CD8-positive, alpha-beta memory T cell (primary cell): Measurements from ENCODE around the gene OR6B3. TPM values are rescaled to one million over a fixed set of nuclear protein-coding genes. Genes with fewer than 3 reads are reported as not detected.

Experiments used
- CTCF ChIA-PET: fragments of 350-600 bp; sonication (Branson Sonifier 250); formaldehyde crosslinking; loops from one replicate; lab custom pipeline; 2021; ENCODE audit warnings: antibody characterized with exemption; lab: Charles Lee
- POLR2A ChIA-PET: fragments of 350-600 bp; sonication (Branson Sonifier 250); formaldehyde crosslinking; loops from one replicate; lab custom pipeline; 2021; ENCODE audit warnings: antibody characterized with exemption; lab: Charles Lee
- DNase-seq, 5 donors: peaks; one replicate each; pipeline versions ENCODE4 v3.0.0 to v3.0.0-alpha.2; 2020 to 2022; ENCODE audit warnings: mixed read lengths in 1 of 5
- H3K27ac ChIP-seq: one replicate; pipeline ENCODE4 v1.7.0; 2013; ENCODE audit warnings: low read depth, mild to moderate bottlenecking, low read length, moderate library complexity
- H3K27me3 ChIP-seq: 2 replicates; pipeline ENCODE4 v1.7.0; 2013; ENCODE audit warnings: low read length, mild to moderate bottlenecking; ENCODE audit not compliant: insufficient read depth, poor library complexity, severe bottlenecking
- H3K36me3 ChIP-seq: 2 replicates; pipeline ENCODE4 v1.7.0; 2013; ENCODE audit warnings: mild to moderate bottlenecking, low read length, moderate library complexity; ENCODE audit not compliant: insufficient read depth
- H3K4me1 ChIP-seq: 2 replicates; pipeline ENCODE4 v1.7.0; 2013; ENCODE audit warnings: mild to moderate bottlenecking, low read length, moderate library complexity; ENCODE audit not compliant: insufficient read depth
- H3K4me3 ChIP-seq: 2 replicates; pipeline ENCODE4 v1.7.0; 2013; ENCODE audit warnings: mild to moderate bottlenecking, low read length
- H3K9me3 ChIP-seq: 2 replicates; pipeline ENCODE4 v1.7.0; 2013; ENCODE audit warnings: mild to moderate bottlenecking, low read length
- H3K27ac Mint-ChIP-seq, 8 donors: one replicate each; pipeline ENCODE4 v1.8.0; 2020 to 2021; ENCODE audit warnings: mixed read lengths in 8 of 8, mild to moderate bottlenecking in 6 of 8, inconsistent platforms in 3 of 8, moderate library complexity in 3 of 8
- H3K27me3 Mint-ChIP-seq, 2 donors: one replicate each; pipeline ENCODE4 v1.8.0; 2020 to 2021; ENCODE audit warnings: mixed read lengths in 2 of 2, mild to moderate bottlenecking in 1 of 2, moderate library complexity in 1 of 2
- H3K36me3 Mint-ChIP-seq, 3 donors: one replicate each; pipeline ENCODE4 v1.8.0; 2020 to 2021; ENCODE audit warnings: mixed read lengths in 3 of 3, inconsistent platforms in 1 of 3, mild to moderate bottlenecking in 1 of 3
- H3K4me1 Mint-ChIP-seq, 3 donors: one replicate each; pipeline ENCODE4 v1.8.0; 2020 to 2021; ENCODE audit warnings: mixed read lengths in 3 of 3, inconsistent platforms in 1 of 3, mild to moderate bottlenecking in 1 of 3
- H3K4me3 Mint-ChIP-seq, 7 donors: one replicate each; pipeline ENCODE4 v1.8.0; 2020 to 2021; ENCODE audit warnings: mixed read lengths in 7 of 7, mild to moderate bottlenecking in 6 of 7, moderate library complexity in 4 of 7, inconsistent platforms in 2 of 7
- H3K9me3 Mint-ChIP-seq, 5 donors: one replicate each; pipeline ENCODE4 v1.8.0; 2020 to 2022; ENCODE audit warnings: mixed read lengths in 5 of 5, mild to moderate bottlenecking in 3 of 5, moderate library complexity in 2 of 5, inconsistent platforms in 1 of 5
- polyA plus RNA-seq: library from polyadenylated mRNA; unstranded; fragments of 300-500 nt; fragmentation: Illumina TruSeq; gene quantifications from one replicate; pipeline ENCODE4 v1.2.3, GENCODE V29; 2021
- total RNA-seq, 2 experiments: library from RNA; stranded (reverse); gene quantifications; one replicate each; pipeline ENCODE4 v1.2.3, GENCODE V29; 2021

OR6B3 gene
- total and polyA plus RNA-seq, 3 experiments from 2014 or later, result not detected

DNA sequence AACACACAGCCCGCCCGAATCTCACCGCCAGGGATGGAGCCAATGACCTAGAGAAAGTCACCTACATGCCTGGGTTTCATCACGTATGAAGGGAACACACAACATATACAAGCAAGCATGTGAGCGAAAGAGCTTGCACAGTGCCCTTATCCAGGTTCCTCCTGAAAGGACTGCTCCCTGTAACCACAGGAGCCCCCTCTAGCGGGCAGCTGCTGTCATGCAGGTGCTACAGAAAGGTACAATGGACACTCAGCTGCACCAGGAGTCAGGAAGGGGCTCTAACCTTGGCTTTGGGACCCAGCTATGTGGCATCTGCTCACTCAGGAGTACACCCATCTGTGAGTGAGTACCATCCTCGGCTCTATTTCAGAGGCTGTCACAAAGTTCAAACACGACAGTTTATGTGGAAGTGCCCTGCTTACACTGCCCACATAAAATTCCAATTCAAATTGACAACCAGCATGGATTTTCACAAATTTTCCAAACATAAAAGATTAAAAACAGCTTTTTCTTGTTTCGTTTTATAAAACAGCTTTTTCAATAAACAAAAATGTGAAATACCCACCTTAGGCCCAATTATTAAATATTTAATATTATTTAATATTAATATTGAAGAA lies 31.7 kb downstream of the OR6B3 start:
- DNase-seq, result peak; percentile 21 to 72 (median 45)
- H3K4me3 ChIP-seq, result no peak overlapping the region
- H3K9me3 ChIP-seq, result no peaks in the 10 kb centered on the region
- no peak overlapping the region for H3K27ac ChIP-seq
- peaks cover 34% of the 10 kb centered on the region for H3K36me3 ChIP-seq
- no peaks in the 10 kb centered on the region for H3K27me3 ChIP-seq
- Mint-ChIP-seq H3K4me1 (peaks cover 20 to 40% (median 40%) of the 10 kb centered on the region in 3 donors), H3K27me3 (peaks cover 0 to 8% of the 10 kb centered on the region in 2 donors), H3K4me3 (peak overlapping the region in 2 of 7 donors; percentile 23 to 84), H3K27ac (peak overlapping the region in 1 of 8 donors; percentile 79), H3K9me3 (no peaks in the 10 kb centered on the region), H3K36me3 (peaks cover 0 to 54% (median 23%) of the 10 kb centered on the region in 3 donors)
- ChIA-PET POLR2A (interaction anchor here (0.5 kb wide), 1 partner anchor 14 kb away, joined by 4 read pairs; no protein-coding TSS in a partner anchor), CTCF (interaction anchor here (0.9 to 1.3 kb wide), 4 partner anchors 9 to 31 kb away, joined by 3 to 4 read pairs (median 3); no protein-coding TSS in a partner anchor)
- peaks cover 15% of the 10 kb centered on the region for H3K4me1 ChIP-seq

DNA sequence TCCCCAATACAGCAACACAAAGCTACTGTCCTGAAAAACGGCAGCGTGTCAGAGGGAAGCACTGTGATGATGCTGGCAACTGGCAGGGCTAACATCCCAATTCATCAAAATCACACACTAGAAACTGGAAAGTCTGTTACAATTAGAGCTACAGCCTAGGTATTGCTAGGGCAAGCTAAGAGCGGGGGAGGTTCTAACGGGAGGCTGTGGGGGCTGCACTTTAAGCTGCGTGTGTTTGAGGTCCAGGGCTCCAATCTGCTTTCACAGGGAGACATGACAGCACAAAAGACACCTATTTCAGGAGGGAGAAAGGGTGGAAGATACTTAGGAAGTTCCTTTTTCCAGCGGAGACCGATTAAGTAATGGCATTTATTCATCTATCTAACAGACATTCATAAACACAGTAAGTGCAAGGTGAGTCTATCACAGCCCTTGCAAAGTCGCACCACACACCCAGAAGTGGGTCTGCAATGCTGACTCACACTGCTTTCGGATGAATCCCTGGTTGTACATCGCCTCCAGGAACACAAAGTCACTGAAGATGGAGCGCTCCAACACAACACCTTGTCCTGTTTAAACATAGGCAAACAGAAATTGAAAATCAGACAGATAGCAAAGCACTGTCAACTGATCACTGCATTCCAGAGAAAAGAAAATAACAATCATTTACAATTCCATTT lies 35.1 kb downstream of the OR6B3 start:
- Histone ChIP-seq H3K4me1 (peaks cover under 1% of the 10 kb centered on the region), H3K4me3 (no peak overlapping the region), H3K9me3 (no peaks in the 10 kb centered on the region), H3K27ac (no peak overlapping the region), H3K27me3 (no peaks in the 10 kb centered on the region), H3K36me3 (peaks cover 55% of the 10 kb centered on the region)
- Mint-ChIP-seq H3K27me3 (peaks cover 0 to 2% of the 10 kb centered on the region in 2 donors), H3K4me1 (peaks cover 8 to 28% (median 25%) of the 10 kb centered on the region in 3 donors), H3K27ac (no peak overlapping the region), H3K36me3 (peaks cover 0 to 78% (median 28%) of the 10 kb centered on the region in 3 donors), H3K9me3 (no peaks in the 10 kb centered on the region), H3K4me3 (peak overlapping the region in 1 of 7 donors; percentile 24)
- ChIA-PET CTCF (no interaction called here), POLR2A (no interaction called here)
- no peak for DNase-seq

DNA sequence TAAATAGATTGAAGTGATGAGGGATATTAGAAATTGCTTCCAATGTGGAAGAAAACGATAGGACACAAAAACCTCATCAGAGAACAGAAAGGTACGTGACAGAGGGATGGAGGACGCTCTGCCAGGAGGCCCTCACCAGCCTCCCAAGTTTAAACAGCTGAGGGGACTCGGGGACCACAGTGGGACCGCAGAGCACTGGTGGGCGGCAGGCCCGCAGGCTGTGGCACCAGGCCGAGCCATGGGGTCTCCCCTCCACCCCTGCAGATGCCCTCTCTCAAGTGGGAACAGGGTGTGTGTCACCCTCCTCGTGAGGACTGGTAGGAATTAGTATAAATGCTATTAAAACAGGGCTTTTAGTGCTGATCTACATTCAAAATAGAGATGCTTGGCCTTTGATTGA lies 39.0 kb downstream of the OR6B3 start:
- no peak for DNase-seq
- H3K4me3 Mint-ChIP-seq, result no peak overlapping the region
- no peak overlapping the region for H3K4me3 ChIP-seq
- H3K27ac ChIP-seq, result no peak overlapping the region
- H3K9me3 Mint-ChIP-seq, result no peaks in the 10 kb centered on the region
- H3K27ac Mint-ChIP-seq, result no peak overlapping the region
- H3K36me3 Mint-ChIP-seq, result peaks cover 0 to 93% (median 39%) of the 10 kb centered on the region in 3 donors
- H3K27me3 Mint-ChIP-seq, result peaks cover 0 to 2% of the 10 kb centered on the region in 2 donors
- H3K9me3 ChIP-seq, result no peaks in the 10 kb centered on the region
- H3K4me1 ChIP-seq, result no peaks in the 10 kb centered on the region
- H3K4me1 Mint-ChIP-seq, result peaks cover 4 to 7% (median 5%) of the 10 kb centered on the region in 3 donors
- no peaks in the 10 kb centered on the region for H3K27me3 ChIP-seq
- ChIA-PET POLR2A (no interaction called here), CTCF (no interaction called here)
- peaks cover 58% of the 10 kb centered on the region for H3K36me3 ChIP-seq

DNA sequence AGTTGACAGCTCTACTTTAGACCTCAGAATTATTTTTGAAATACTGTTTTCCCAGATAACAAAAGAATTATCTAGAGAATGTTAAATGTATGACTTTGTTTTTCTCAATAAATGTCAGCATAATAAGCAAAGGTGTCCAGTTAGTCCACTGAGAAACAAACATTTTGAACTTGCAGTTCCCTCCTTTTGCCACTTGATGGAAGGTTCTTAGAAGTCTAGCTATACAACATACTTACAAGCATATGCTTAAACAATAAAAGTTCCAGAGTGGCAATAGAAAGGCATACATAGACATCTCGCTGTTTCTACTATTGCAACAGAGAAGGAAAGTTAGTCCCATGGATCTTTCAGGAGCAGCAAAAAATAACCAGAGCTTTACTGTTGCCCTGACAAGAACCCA lies 40.0 kb downstream of the OR6B3 start:
- Histone ChIP-seq H3K36me3 (peaks cover 56% of the 10 kb centered on the region), H3K9me3 (no peaks in the 10 kb centered on the region), H3K4me3 (no peak overlapping the region), H3K27ac (no peak overlapping the region), H3K27me3 (no peaks in the 10 kb centered on the region), H3K4me1 (no peaks in the 10 kb centered on the region)
- ChIA-PET POLR2A (no interaction called here), CTCF (interaction anchor here (0.8 kb wide), 1 partner anchor 8 kb away, joined by 4 read pairs; no protein-coding TSS in a partner anchor)
- Mint-ChIP-seq H3K36me3 (peaks cover 0 to 93% (median 35%) of the 10 kb centered on the region in 3 donors), H3K4me3 (no peak overlapping the region), H3K27ac (no peak overlapping the region), H3K4me1 (peaks cover 4 to 7% (median 5%) of the 10 kb centered on the region in 3 donors), H3K27me3 (peaks cover 0 to 2% of the 10 kb centered on the region in 2 donors), H3K9me3 (no peaks in the 10 kb centered on the region)
- no peak for DNase-seq

DNA sequence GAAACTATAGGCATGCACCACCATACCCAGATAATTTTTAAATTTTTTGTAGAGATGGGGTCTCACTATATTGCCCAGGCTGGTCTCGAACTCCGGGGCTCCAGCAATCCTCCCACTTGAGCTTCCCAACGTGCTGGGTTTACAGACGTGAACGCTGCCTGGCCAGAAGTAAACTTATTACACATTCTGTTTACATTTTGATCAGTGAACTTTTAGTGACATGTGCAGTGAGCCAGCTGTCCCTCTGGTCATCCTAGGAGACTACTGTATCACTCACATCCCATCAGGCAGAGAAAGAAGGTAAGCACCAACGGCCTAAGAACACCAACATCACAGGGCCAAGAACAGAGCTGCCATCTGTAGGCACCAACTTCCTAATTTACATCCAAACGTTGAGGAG lies 50.3 kb downstream of the OR6B3 start:
- Mint-ChIP-seq H3K4me1 (peaks cover 0 to 3% (median 0%) of the 10 kb centered on the region in 3 donors), H3K27ac (peak overlapping the region in 1 of 8 donors; percentile 6), H3K9me3 (no peaks in the 10 kb centered on the region), H3K4me3 (no peak overlapping the region), H3K36me3 (peaks cover 6 to 95% (median 36%) of the 10 kb centered on the region in 3 donors), H3K27me3 (no peaks in the 10 kb centered on the region)
- DNase-seq, result no peak
- H3K4me3 ChIP-seq, result no peak overlapping the region
- peaks cover 64% of the 10 kb centered on the region for H3K36me3 ChIP-seq
- H3K27ac ChIP-seq, result no peak overlapping the region
- H3K9me3 ChIP-seq, result no peaks in the 10 kb centered on the region
- ChIA-PET POLR2A (no interaction called here), CTCF (interaction anchor here (2.2 kb wide), 1 partner anchor 11 kb away, joined by 4 read pairs; no protein-coding TSS in a partner anchor)
- H3K27me3 ChIP-seq, result no peaks in the 10 kb centered on the region
- H3K4me1 ChIP-seq, result no peaks in the 10 kb centered on the region

DNA sequence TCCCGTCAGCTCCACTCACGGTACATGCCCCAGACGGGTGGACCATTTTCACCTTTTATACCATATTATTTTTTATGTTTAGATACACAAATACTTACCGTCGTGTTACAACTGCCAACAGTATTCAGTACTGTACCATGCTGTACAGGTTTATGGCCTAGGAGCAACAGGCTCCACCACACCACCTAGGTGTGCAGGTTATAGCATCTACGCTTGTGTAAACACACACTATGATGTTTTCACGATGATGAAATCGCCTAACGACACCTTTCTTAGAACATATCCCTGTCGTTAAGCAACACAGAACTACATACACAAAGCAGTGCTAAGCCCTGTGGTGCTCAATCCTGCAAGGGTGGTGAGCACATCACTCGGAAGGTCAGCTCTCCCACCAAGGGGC lies 52.6 kb downstream of the OR6B3 start:
- DNase-seq, result no peak
- Histone ChIP-seq H3K9me3 (no peaks in the 10 kb centered on the region), H3K4me1 (no peaks in the 10 kb centered on the region), H3K4me3 (no peak overlapping the region), H3K27ac (no peak overlapping the region), H3K36me3 (peaks cover 46% of the 10 kb centered on the region), H3K27me3 (no peaks in the 10 kb centered on the region)
- POLR2A ChIA-PET, result no interaction called here
- Mint-ChIP-seq H3K4me3 (no peak overlapping the region), H3K27me3 (no peaks in the 10 kb centered on the region), H3K9me3 (no peaks in the 10 kb centered on the region), H3K36me3 (peaks cover 0 to 89% (median 32%) of the 10 kb centered on the region in 3 donors), H3K4me1 (peaks cover 0 to 4% (median 0%) of the 10 kb centered on the region in 3 donors), H3K27ac (no peak overlapping the region)
- CTCF ChIA-PET, result no interaction called here

DNA sequence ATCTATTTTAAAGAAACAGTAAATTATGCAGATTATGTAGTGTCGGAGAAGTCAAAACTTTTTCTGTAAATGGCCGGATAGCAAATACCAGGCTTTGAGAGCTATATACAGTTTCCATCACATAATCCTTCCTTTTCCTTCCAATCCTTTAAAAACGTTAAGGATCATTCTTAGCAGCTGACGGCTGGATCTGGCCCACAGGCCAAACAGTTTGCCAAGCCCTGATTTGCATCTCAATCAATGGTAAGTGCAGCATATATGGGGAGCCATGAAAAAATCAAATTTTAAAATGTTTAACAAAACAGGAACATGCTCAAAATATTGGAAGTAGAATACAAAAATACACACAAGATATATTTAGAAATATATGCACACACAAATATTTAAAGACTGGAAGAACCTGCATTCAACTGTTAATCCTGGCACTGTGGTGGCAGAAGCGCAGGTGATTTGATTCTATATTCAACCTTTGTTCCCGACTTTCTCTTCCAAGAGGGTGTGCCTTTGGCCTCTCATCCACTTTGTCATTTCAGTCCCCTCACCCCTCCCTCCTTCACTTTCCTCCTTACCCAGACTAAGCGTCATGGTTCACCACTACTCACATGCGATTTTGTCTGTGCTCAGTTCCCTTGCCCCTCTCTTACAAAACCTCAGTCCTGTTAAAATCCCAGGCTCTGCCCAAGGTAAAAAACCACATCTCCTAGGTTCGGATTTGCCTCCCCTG lies 55.5 kb downstream of the OR6B3 start:
- Histone ChIP-seq H3K4me1 (no peaks in the 10 kb centered on the region), H3K9me3 (no peaks in the 10 kb centered on the region), H3K4me3 (no peak overlapping the region), H3K27me3 (no peaks in the 10 kb centered on the region), H3K36me3 (peaks cover 33% of the 10 kb centered on the region), H3K27ac (no peak overlapping the region)
- Mint-ChIP-seq H3K4me1 (peaks cover 0 to 4% (median 0%) of the 10 kb centered on the region in 3 donors), H3K9me3 (no peaks in the 10 kb centered on the region), H3K27ac (peak overlapping the region in 1 of 8 donors; percentile 77), H3K36me3 (peaks cover 0 to 85% (median 27%) of the 10 kb centered on the region in 3 donors), H3K4me3 (no peak overlapping the region), H3K27me3 (no peaks in the 10 kb centered on the region)
- ChIA-PET CTCF (no interaction called here), POLR2A (no interaction called here)
- DNase-seq, result no peak
